GM21447 (cell line): Measurements from ENCODE around the gene ARHGAP10.
A peak's percentile ranks its signal among the peaks of the same experiment; 100 is the strongest.

ENCODE experiments used
- ATAC-seq: cut with Tn5 transposase; IDR thresholded peaks from one replicate; pipeline ENCODE4 v1.9.1; 2021; ENCODE audit not compliant: unreplicated experiment

The ARHGAP10 gene

DNA sequence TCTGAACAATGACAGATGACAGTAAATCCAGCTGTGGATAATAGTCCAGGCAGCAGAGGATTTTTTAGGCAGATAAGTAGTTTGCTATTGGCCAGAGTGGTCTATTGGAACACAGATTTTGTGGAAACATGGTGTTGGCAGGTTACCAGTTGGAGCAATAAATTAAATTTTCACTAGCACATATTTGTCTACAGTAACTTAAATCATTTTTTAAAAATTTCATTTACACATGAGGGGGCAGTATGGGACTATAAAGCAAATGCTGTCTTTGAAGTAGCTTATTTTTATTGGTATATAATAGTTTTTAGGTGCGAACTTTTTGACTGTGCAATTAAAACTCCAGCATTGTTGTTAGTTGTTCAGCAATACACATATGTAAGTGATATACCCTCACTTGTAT is 289.8 kb downstream of the ARHGAP10 start:
- ATAC-seq = no peak

DNA sequence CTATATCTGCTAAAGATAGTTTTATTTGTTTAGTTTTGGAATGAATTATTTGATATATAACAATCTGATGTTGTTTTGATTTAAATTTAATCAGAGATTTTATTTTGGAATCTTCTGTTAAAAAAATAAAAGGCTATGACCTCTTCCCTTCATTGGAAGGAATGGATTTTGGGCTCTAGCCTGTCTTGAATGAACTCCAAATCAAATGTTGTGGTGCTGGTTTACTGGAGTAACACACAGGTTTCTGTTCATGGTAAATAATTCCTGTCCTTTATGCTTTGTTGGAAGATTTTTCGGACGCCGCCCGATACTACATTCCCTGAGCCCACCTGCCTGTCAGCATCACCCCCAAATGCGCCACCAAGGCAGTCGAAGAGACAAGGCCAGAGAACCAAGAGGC is 291.1 kb downstream of the ARHGAP10 start:
- ATAC-seq = no peak

DNA sequence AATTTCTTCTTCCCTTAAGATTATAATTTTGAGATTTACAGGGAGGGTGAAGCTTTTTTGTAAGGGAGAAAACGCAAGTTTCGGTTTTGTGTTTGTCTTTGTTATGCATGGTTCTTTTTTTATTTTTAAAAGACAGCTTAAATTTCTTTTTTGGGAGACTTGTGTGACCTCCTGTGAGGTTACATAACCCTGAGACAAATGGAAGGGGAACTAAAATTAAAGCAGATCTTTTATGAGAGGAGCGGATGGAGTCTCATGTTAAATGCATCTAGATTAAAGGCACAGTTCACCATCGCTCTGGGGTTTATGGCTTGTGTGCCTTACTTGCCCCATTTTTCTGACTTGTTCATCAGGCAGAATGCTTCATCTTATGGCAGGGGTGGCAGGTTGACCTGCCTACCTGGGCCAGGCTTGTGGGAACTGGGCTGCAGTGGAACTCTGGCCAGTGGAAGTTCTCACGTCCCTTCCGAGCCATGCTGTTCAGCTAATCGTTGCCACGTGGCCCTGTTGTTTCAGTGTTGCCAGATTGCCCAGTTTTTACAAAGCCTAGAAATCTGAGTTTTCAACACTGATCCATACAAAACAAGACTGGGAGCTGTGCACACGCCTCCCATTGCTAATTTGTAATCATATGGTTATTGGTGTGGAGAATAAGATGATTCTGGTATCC is 291.8 kb downstream of the ARHGAP10 start:
- no peak for ATAC-seq

DNA sequence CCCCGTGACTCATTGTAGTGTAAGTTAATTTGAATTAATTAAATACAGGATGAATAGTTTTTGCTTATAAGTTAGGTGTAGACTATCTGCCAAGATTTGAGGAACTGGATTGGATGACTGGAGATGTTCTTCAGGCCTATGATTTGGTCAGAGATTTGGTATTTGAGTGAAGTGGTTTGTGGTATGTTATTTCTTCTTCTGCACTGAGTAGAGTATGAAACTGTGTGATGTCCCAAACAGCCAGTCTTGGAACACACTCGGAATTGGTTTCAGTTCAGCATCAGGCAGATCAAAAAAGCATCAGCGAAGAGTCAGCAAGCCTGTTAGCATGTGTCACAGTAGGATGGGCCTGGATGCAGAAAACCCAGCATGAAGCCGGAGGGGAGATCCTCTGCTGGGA is 294.1 kb downstream of the ARHGAP10 start:
- no peak for ATAC-seq

DNA sequence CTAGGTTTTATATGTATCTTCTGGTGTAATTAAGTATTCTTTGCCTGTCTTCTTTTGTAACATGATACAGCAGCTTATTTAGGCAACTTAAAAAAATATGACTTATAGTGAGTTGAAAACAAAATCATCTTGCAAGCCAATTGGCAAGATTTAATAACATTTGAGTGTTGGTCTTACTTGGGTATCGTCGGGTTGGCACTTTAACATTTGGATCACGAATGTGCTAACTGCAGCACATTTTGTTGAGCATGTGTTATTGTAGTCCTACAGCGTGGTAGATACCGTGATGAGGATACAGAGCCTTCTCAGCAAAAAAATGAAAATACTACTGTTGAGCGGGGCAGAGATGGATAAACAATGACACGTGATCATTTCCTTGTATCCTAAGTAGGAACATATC is 295.3 kb downstream of the ARHGAP10 start:
- no peak for ATAC-seq

DNA sequence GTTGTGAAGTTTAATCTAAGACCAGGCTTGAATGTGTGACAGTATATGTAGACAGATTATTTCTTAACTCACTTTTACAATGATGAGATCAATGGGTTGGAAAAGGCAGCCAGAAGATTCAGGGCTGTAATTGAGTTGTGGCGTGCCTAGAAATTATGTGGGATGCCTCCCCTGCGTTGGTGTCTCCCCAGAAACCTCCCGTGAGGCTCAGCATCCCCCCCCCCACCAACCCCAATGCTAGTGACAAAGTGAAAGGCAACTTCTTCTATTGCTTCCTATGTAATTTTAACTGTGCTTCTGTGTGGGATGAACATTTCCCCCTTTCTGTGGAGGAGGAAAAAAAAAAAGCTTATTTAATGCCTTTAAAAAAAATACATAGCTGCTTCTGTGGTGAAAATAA is 297.9 kb downstream of the ARHGAP10 start:
- ATAC-seq = no peak

DNA sequence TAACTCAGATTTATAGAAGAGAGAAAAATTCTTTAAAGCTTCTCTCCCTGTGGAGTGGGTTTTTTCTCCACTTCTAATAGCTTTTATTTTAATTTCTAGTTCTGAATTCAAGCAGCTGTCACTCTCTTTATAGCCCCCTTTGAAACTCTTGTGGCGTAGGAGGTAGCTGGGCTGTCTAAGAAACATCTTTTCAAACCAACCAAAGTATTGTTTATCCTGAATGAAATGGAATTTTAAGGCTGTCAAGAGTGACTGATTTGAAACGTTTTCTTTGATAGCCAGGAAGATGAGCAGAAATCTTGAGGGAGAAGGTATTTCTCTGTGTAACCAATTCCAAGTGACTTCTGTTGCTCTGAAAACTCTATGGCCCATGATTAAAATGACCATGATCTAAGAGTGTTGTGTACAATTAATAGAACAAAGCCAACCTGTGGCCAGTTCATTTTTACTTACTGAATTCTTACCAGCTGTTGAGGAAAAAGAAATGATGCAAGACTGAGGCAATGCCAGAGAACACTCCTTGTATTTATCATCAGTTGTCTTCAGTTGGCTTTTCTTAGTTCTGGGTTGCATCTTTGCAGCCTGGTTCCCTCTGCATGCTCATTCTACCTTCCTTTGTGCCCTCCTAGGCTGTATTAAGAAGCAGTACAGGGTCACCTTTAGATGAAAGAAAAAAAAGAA is 298.4 kb downstream of the ARHGAP10 start:
- no peak for ATAC-seq

DNA sequence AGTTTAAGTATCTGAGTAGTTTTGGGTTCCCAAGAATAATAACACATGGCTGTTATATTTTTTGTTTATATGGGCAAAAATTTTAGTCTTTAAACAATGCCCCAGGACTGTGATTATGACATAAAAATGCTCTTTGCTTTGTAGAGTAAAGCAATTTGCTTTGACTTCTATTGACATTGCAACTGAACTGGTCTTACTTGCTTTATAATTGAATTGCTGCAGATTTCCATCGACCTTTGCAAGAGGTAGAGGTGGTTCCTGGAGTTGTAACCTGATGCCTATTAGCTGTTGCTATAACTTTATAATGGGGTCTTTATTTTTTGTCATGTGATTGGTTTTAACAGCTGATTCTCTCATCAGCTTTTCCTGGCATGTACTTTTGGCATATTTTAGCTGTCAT is 302.9 kb downstream of the ARHGAP10 start:
- no peak for ATAC-seq

DNA sequence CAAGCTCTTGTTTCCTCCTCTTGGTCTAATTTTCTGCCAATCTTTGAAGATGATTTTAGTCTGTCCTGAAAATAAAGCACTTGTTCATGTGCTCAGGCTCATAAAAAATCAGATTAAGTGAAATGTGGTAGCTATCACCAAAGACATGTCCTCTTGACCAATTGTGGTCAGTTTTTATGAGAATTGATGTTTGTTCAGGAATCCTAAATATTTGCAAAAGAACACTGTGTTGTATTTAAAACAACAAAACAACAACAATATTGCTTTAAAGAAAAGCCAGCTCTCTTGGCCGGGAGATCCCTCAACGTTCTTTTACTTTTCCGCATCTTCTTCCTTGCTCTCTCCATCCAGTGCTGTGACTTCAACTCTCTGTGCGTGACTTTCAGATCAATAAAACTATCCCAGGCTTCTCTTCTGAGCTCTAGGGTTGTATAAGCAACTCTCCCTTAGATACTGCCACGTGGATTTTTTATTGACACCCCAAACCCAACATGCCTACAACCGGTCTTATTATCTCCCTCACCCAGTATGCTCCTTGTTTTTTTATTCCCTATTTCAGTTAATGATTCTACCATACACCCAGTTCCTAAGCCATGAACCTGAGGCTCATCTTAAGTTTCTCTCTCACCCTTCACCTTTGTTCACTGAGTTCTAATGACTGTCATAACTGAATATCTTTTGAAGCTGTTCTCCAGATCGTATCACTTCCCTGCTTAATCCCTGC is 309.9 kb downstream of the ARHGAP10 start:
- ATAC-seq = no peak

DNA sequence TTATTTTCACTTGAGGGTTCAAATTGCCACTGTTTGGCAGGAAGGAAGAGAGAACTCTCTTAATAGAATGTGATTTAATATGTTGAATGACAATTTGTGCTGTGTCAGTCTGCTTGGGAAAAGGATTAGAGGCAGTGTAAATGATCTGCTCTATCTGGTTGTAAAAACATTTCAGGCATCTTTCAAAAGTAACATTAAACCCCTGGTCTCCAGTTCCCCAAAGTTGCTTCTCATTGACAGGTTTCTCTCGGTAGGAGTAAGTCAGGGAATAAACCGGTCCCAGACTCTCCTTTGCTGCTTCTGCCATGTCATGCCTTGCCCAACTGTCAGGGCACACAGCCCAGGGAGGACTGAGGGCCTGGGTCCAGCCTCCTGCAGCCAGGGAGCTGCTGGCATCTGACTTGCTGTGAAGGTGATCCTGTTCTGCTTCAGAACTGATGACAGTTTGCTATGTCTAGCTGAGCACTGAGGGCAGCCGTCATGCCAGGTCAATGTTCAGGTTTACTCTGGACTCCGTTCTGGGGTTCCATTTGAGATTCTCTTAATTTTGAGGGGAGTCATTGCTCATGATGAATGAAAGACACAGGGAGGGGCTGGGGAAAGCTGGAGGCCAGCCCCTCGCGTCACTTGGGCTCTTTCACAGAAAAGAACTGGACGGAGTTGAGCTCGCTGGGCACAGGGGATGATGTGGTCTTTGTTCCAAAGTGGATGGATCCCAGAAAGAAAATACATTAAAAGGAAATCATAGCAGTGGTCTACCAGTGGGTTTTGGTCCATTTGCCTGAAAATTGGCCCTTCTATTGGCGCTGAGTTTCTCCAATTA is 312.4 kb downstream of the ARHGAP10 start:
- peak; percentile 2 for ATAC-seq

DNA sequence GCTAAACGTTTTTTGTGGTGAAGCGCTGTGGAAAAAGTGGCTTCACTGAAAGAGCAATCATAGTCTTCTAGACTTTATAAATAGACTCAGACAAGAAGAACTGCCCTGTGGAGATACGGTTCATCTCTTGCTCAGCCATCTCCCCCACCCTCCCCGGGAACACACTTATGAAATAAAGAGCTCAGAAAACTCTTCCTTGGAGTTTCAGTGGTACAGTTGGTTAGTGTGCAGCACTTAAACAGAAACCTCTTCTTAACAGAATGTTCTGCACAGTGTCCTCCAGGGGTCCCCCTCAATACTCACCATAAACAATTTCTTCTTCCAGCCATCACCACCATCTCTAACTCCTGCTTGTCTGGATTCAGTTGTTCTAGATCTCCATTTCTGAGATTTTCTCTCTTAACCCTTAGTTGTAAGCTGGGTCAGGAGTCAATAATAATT is 313.0 kb downstream of the ARHGAP10 start:
- peak; percentile 96 for ATAC-seq

DNA sequence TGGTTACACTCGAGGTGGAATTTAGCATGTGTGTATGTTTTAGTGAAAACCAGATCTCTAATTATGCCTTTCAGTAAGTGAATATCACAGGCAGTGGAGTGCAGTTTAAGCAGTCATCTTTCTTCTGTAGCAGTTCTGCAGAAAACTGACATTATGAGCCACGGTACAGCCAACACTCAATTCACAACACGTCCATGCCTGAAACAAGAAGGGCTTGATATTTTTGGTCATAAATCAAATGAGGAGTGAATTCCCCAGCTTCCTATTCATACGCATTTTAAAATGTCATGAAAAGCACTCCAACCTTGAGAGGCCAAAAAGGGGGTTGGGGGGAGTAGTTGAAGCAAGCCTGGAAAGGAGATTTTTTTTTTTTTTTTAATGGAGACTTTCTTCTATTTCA is 316.7 kb downstream of the ARHGAP10 start:
- no peak for ATAC-seq

DNA sequence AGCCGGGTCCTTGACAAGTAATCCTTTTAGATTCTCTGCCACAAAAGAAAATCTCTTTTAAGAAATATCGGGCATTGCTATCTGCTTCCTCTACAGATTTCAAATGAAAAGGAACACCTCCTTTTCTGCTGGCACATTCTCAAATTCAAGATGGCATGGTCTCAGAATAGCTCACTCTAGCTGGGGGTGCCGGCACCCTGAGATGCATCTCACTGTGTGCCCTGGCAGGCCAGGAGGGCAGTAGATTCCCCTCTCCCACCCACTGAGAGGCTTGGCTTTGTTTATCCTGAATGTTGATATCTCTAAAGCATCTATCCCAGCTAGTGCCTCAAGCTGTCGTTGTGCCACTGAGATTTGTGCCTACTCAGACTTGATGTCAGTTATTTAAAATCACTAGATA is 319.5 kb downstream of the ARHGAP10 start:
- ATAC-seq = no peak

DNA sequence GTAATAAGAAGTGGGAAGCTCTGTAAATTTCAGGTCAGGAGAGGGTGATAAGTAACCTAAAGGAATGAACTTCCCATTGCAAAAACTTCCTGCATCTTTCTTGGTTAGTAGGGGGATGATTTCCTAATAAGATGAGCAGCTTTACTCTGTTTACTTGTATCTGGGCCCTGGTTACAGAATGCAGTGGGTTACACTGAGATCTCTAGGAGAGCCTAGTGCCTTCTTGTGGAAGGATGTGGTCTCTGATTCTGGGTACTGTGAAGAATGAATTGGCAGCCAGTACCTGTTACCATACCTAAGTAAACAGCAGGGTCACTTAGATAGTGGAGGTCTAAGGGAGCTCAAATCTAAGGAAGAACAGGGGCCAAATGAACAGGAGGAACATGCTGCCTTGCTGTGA is 320.6 kb downstream of the ARHGAP10 start:
- ATAC-seq = no peak

DNA sequence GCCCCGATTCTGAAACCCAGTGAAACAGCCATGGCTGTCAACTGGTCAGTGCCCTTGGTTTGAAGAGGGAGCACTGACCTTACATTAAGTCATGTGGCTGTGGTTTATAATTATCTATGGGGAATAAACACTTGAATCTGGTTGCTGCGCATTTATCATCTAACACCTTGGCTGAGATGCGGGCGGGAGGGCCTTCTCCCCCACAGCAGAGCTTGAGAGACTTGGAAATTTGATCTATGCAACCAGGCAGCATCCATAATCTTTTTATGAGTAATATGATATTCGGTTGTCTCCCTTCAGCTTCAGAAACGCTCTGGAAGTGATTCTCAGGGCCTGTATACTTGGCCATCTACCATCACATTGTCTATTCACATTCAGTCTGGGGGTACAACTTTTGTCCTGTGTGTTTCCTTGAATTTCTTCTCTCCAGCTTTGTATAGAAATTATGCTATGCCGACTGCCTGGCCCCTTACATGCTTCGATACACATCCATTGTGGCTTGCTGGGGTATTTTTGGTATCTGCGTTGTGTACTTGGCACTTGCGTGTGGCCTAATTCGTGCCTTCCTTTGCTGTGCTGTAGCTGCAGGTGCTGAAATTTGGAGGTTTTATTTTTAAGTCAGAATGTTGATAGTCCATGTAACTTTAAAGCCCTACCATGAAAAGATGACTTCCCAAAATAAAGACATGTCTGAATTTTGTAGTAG is 321.6 kb downstream of the ARHGAP10 start:
- no peak for ATAC-seq

DNA sequence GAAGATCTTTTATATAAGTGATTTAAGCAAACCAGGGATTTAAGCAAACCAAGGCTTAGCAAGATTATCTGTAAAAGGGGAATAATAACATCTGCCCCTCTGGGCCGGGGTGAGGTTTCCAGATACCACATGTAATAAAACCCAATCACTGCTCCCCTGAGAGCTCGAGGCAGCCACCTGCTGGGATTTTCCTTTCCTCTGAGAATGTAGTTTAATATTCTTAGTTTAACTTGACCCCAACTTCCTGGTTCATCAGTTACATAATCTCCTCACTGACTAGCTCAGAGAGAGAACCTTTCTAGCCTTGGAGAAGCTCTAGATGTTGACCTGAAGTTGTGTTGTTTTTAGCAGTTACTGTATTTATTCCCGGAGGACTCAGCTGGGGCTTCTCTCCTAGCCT is 322.4 kb downstream of the ARHGAP10 start:
- no peak for ATAC-seq

DNA sequence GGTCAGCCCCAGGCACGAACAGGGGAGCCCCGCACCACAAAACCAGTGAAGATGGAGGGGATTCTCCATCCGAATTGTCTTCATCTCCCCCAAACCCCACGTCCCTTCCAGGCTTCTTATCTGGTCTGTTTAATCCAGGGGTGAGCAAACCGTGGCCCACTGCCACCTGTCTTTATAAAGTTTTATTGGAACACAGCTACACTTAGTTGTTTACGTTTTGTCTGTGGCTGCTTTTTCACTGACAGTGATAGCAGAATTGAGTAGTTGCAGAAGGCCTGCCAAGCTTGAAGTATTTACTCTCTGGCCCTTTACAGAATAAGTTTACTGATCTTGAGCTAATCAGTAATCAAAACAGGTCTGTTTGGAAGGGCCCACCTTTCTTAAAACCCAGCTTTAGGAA is 324.0 kb downstream of the ARHGAP10 start:
- ATAC-seq = peak; percentile 40

DNA sequence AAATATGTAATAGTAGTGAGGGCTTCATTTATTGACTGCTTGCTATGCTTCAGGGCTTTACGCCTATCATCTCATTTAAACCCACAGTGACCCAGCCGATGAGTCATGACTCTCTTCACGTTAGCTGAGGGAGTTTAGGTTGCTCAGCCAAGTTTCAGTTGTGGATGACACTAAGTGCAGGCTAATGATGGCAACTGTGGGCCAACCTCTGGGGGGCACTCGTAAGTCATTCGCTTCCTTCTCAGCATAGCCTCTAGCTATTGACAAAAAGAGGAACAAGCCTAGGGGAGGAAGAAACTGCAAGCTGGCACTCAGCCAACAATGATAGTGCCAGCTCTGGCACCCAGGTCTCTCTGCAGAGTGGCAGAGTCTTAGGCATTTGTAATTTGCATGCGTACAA is 325.0 kb downstream of the ARHGAP10 start:
- ATAC-seq = peak; percentile 84

DNA sequence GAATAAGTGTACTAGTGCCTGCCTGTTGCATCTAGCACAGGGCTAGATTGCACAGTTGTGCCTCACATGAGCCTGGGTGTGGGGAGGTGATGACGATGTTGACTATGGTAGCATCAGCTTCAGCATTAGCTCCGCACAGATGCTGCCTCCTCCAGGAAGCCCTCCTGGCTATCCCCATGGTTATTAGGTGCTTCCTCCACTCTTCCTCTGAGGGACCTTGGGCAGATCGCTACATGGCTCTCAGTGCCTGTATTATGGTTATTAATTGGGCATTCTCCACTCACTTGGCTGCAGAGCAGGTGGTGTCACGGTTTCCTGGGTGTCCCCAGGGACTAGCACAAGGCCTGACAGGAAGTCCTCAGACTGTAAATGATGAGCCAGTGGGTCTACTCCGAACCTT is 325.6 kb downstream of the ARHGAP10 start:
- ATAC-seq = peak; percentile 42

DNA sequence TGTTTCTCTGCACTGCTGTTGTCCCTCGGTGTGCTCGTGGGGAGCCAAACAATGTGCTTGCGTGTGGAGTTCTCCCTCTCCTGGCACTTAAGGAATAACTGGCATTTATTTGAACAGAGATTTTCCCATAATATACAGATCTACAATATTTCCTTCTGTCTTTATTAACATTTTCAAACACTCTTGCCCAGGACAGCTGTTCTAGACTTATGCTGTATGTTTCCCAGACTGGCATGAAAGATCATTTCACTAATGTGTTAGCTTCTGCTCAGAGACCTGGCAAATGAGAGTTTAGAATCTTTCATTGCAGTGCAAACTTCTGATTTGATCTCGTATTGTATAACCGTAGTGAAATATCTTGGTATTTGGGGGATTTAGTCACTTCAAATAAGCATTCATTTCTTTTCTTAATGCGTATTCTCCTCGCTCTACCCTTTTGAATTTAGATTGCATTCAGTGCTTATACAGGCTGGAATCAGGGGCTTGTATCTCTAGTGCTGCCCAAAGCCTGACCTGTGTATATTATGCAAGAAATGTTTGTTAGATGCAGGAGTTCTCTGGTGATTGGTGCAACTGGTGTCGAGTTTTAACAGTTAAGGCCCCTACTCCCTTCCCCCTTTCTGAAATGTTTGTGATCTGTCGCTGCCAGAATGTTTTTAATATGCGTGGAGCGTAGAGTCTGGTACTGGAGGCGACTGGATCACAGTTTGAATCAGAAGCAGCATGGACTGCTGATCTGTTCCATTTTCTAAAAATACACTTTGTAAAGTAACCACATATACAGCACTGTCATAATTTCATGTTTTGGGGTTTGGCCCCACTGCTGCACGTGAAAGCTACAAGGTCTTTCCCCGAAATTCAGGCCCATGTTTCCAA is 326.3 kb downstream of the ARHGAP10 start:
- ATAC-seq = no peak
